Neural cell (in vitro differentiated cells): Measurements from ENCODE around the gene STPG2. TPM values are rescaled to one million over a fixed set of nuclear protein-coding genes. Genes with fewer than 3 reads are reported as not detected.

Source experiments
- H2AFZ ChIP-seq: fragments of 200-600, 300-800 bp; sonication (generic), shearing (Covaris generic); 2 replicates; pipeline ENCODE4 v1.6.0; 2014; ENCODE audit warnings: low read depth, mild to moderate bottlenecking, antibody characterized with exemption, low read length, moderate library complexity
- H3F3A ChIP-seq: fragments of 200-600 bp; shearing (Covaris generic); 2 replicates; pipeline ENCODE4 v1.6.1; 2016; ENCODE audit warnings: mild to moderate bottlenecking, moderate library complexity, mixed read lengths, antibody characterized with exemption, low read length; ENCODE audit not compliant: insufficient read depth, poor library complexity, severe bottlenecking
- H3K27ac ChIP-seq: fragments of 200-600, 300-800 bp; sonication (generic), shearing (Covaris generic); 2 replicates; pipeline ENCODE4 v1.5.1; 2014; ENCODE audit warnings: mild to moderate bottlenecking, low read length, moderate library complexity
- H3K27me3 ChIP-seq: fragments of 300-800, 200-600 bp; sonication (generic), shearing (Covaris generic); 2 replicates; pipeline ENCODE4 v1.6.0; 2014; ENCODE audit warnings: mild to moderate bottlenecking, low read depth, low read length, moderate library complexity; ENCODE audit not compliant: insufficient read depth
- H3K36me3 ChIP-seq: fragments of 300-800, 200-600 bp; sonication (generic), shearing (Covaris generic); 2 replicates; pipeline ENCODE4 v1.5.1; 2014; ENCODE audit warnings: mild to moderate bottlenecking, antibody characterized with exemption, low read length, moderate library complexity; ENCODE audit not compliant: insufficient read depth
- H3K4me2 ChIP-seq: fragments of 300-800, 200-600 bp; sonication (generic), shearing (Covaris generic); 2 replicates; pipeline ENCODE4 v1.6.0; 2014; ENCODE audit warnings: mild to moderate bottlenecking, low read length
- H3K4me3 ChIP-seq: fragments of 300-800, 200-600 bp; sonication (generic), shearing (Covaris generic); 2 replicates; pipeline ENCODE4 v1.5.1; 2014; ENCODE audit warnings: mild to moderate bottlenecking, low read length, moderate library complexity
- H3K79me2 ChIP-seq: fragments of 200-600 bp; shearing (Covaris generic); replicated peaks from 2 replicates; pipeline ENCODE4 v1.6.0; 2014; ENCODE audit warnings: mild to moderate bottlenecking, low read length, moderate library complexity; ENCODE audit not compliant: insufficient read depth
- H3K9ac ChIP-seq: fragments of 300-800, 200-600 bp; sonication (generic), shearing (Covaris generic); 2 replicates; pipeline ENCODE4 v1.6.1; 2016; ENCODE audit warnings: mild to moderate bottlenecking, low read length, mixed read lengths
- H3K9me2 ChIP-seq: fragments of 200-600 bp; shearing (Covaris generic); 2 replicates; pipeline ENCODE4 v1.6.1; 2016; ENCODE audit warnings: mild to moderate bottlenecking, low read length, mixed read lengths; ENCODE audit not compliant: insufficient read depth
- H3K9me3 ChIP-seq: fragments of 200-600, 300-800 bp; sonication (generic), shearing (Covaris generic); 2 replicates; pipeline ENCODE4 v1.6.1; 2016; ENCODE audit warnings: mild to moderate bottlenecking, mixed run types, low read length, moderate library complexity, mixed read lengths
- H4K20me1 ChIP-seq: fragments of 200-600 bp; shearing (Covaris generic); 2 replicates; pipeline ENCODE4 v1.6.1; 2016; ENCODE audit warnings: mild to moderate bottlenecking, mixed run types; ENCODE audit not compliant: insufficient read depth
- EP300 ChIP-seq: fragments of 450-650 bp; conservative IDR thresholded peaks from 2 replicates; pipeline ENCODE4 v1.6.1; 2014; ENCODE audit warnings: antibody characterized with exemption, mild to moderate bottlenecking, moderate library complexity; ENCODE audit not compliant: poor library complexity, severe bottlenecking
- EZH2 ChIP-seq: fragments of 200-600, 300-800 bp; shearing (Covaris generic), sonication (generic); IDR thresholded peaks from 2 replicates; pipeline ENCODE4 v1.6.1; 2014; ENCODE audit warnings: antibody characterized with exemption, low read length, borderline replicate concordance, mild to moderate bottlenecking; ENCODE audit not compliant: insufficient read depth, poor library complexity, severe bottlenecking
- MXI1 ChIP-seq: fragments of 450-650 bp; conservative IDR thresholded peaks from 2 replicates; pipeline ENCODE4 v1.6.1; 2014; ENCODE audit warnings: antibody characterized with exemption, mild to moderate bottlenecking; ENCODE audit not compliant: poor library complexity, severe bottlenecking
- POLR2AphosphoS5 ChIP-seq: IDR thresholded peaks from 2 replicates; pipeline ENCODE4 v1.6.1; 2012
- RAD21 ChIP-seq: fragments of 450-650 bp; conservative IDR thresholded peaks from 2 replicates; pipeline ENCODE4 v1.6.1; 2014; ENCODE audit warnings: antibody characterized with exemption, mild to moderate bottlenecking, moderate library complexity
- SMC3 ChIP-seq: fragments of 450-650 bp; conservative IDR thresholded peaks from 2 replicates; pipeline ENCODE4 v1.6.1; 2014; ENCODE audit warnings: antibody characterized with exemption, mild to moderate bottlenecking, moderate library complexity; ENCODE audit not compliant: poor library complexity
- TAF1 ChIP-seq: IDR thresholded peaks from 2 replicates; pipeline ENCODE4 v1.6.1; 2012; ENCODE audit warnings: low read depth
- polyA plus RNA-seq: library from polyadenylated mRNA; depleted of rRNA; stranded (reverse); fragments of >200 nt; gene quantifications from 2 replicates; pipeline ENCODE4 v1.2.3, GENCODE V29; 2014
- TF ChIP-seq, protein P1 (sequence below): IDR thresholded peaks from 2 replicates; pipeline ENCODE4 v1.6.1; 2012; ENCODE audit warnings: borderline replicate concordance
- TF ChIP-seq, protein P2 (sequence below): fragments of 450-650 bp; IDR thresholded peaks from 2 replicates; pipeline ENCODE4 v1.5.1; 2014; ENCODE audit warnings: antibody characterized with exemption, mild to moderate bottlenecking, moderate library complexity; ENCODE audit not compliant: poor library complexity, severe bottlenecking

Gene STPG2
- polyA plus RNA-seq, 1 donor from 2014 or later, result not detected

DNA sequence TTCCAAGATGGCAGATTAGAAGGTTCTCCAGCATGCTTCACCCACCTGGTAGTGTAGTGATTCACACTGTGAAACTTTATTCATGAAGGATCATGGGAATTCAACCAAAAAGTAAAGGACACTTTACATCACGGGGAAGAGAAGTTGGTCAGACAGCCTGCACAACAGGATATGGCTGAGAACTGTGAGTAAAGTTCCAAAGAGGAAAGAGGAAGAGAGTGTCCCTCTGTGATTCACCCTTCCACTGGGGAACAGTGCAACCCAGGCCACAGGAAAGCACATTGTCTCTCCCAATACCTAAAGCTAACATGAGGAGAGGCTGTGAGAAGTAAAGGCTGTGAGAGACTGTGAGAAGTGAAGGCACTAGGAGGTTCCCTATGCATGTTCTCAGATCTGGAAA lies 137.2 kb downstream of the STPG2 start:
- TF ChIP-seq EZH2 (no peak), POLR2AphosphoS5 (no peak), SMC3 (no peak), RAD21 (no peak), TAF1 (no peak), EP300 (no peak)

DNA sequence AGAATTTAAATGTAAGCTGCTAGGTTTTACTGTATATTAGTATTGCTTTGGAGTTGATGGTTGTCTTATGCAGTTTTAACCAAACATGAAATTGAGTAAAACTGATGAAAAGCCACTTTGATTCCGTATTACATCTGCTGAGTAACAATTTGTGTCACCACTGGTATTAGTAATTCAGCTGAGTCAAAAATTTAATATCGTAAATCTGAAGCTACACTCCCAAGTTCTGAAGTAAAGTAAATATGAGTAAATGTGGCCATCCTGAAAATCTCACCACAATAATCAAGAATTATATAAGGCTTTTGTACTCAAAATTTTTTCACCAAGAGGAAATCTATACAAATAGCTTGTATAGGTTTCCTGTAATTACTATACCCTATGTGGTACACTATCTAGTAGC lies 142.3 kb downstream of the STPG2 start:
- Histone ChIP-seq H3K9me2 (no peaks in the 10 kb centered on the region), H3K36me3 (no peaks in the 10 kb centered on the region), H3K9me3 (no peaks in the 10 kb centered on the region), H3K4me2 (no peak overlapping the region), H3K9ac (no peak overlapping the region), H3K4me3 (no peak overlapping the region), H2AFZ (no peak overlapping the region), H3F3A (no peaks in the 10 kb centered on the region), H3K79me2 (no peaks in the 10 kb centered on the region), H4K20me1 (no peaks in the 10 kb centered on the region), H3K27ac (no peak overlapping the region), H3K27me3 (no peaks in the 10 kb centered on the region)
- TF ChIP-seq RAD21, result no peak
- TF ChIP-seq POLR2AphosphoS5, result no peak
- TF ChIP-seq, protein P1, sequence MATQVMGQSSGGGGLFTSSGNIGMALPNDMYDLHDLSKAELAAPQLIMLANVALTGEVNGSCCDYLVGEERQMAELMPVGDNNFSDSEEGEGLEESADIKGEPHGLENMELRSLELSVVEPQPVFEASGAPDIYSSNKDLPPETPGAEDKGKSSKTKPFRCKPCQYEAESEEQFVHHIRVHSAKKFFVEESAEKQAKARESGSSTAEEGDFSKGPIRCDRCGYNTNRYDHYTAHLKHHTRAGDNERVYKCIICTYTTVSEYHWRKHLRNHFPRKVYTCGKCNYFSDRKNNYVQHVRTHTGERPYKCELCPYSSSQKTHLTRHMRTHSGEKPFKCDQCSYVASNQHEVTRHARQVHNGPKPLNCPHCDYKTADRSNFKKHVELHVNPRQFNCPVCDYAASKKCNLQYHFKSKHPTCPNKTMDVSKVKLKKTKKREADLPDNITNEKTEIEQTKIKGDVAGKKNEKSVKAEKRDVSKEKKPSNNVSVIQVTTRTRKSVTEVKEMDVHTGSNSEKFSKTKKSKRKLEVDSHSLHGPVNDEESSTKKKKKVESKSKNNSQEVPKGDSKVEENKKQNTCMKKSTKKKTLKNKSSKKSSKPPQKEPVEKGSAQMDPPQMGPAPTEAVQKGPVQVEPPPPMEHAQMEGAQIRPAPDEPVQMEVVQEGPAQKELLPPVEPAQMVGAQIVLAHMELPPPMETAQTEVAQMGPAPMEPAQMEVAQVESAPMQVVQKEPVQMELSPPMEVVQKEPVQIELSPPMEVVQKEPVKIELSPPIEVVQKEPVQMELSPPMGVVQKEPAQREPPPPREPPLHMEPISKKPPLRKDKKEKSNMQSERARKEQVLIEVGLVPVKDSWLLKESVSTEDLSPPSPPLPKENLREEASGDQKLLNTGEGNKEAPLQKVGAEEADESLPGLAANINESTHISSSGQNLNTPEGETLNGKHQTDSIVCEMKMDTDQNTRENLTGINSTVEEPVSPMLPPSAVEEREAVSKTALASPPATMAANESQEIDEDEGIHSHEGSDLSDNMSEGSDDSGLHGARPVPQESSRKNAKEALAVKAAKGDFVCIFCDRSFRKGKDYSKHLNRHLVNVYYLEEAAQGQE, result no peak
- TF ChIP-seq EZH2, result no peak
- no peak for TF ChIP-seq EP300
- TF ChIP-seq, protein P2, sequence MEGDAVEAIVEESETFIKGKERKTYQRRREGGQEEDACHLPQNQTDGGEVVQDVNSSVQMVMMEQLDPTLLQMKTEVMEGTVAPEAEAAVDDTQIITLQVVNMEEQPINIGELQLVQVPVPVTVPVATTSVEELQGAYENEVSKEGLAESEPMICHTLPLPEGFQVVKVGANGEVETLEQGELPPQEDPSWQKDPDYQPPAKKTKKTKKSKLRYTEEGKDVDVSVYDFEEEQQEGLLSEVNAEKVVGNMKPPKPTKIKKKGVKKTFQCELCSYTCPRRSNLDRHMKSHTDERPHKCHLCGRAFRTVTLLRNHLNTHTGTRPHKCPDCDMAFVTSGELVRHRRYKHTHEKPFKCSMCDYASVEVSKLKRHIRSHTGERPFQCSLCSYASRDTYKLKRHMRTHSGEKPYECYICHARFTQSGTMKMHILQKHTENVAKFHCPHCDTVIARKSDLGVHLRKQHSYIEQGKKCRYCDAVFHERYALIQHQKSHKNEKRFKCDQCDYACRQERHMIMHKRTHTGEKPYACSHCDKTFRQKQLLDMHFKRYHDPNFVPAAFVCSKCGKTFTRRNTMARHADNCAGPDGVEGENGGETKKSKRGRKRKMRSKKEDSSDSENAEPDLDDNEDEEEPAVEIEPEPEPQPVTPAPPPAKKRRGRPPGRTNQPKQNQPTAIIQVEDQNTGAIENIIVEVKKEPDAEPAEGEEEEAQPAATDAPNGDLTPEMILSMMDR, result no peak
- TF ChIP-seq TAF1, result no peak
- no peak for TF ChIP-seq MXI1
- no peak for TF ChIP-seq SMC3

More for the DNA sequence above, 137.2 kb downstream of the STPG2 start:
- Histone ChIP-seq H3K9ac (no peak overlapping the region), H3K27ac (no peak overlapping the region), H3K79me2 (no peaks in the 10 kb centered on the region), H3K27me3 (no peaks in the 10 kb centered on the region), H3K9me3 (no peaks in the 10 kb centered on the region), H2AFZ (no peak overlapping the region), H4K20me1 (no peaks in the 10 kb centered on the region), H3K36me3 (no peaks in the 10 kb centered on the region), H3F3A (no peaks in the 10 kb centered on the region), H3K4me3 (no peak overlapping the region), H3K9me2 (no peaks in the 10 kb centered on the region), H3K4me2 (no peak overlapping the region)
